GM21515 (cell line): Measurements from ENCODE around the gene CLK2.
"Not testable (repeated sequence)": the region's sequence is repeated elsewhere in the genome, so short reads cannot be mapped to it uniquely, and the experiment has no call there.

Experiments used
- ATAC-seq: cut with Tn5 transposase; IDR thresholded peaks from one replicate; pipeline ENCODE4 v1.9.1; 2021; ENCODE audit not compliant: unreplicated experiment

CLK2 gene

DNA sequence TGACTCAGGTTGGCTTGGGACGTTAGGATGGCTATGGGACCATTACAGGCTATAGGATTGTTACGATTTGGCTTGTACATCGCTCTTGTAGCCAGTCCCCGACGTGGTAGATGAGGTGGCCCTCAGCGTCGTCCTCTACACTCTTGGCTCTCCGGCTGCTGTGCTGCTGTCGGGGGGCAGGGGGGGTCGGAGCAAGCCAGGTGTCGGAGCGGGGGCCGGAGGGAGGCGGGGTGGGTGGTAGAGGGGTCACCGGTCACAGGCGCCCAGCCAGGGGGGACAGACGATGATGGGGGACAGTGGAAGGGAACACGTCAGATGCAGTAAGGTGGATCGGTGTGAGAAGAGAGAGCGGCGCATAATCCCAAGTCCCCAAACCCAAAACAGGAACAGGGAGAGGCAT is 4.7 kb downstream of the CLK2 start:
- ATAC-seq, result no peak

DNA sequence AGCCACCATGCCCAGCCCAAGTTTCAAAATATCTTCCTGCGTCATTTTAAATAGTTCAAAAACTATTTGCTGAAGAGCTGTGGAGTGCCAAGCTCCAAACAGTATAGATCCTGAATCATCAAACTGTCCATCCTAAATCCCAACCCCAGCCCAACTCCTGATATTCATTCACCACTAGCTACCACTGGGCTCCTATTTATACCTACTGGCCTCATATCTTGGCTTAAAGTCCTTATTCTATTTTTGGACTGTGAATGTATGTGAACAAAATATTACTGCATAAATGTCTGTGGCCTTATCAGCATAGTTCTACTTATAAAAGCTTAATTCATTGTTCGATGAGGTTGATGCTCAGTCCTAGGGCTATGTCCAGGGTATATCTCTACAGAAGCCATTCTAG is 5.9 kb downstream of the CLK2 start:
- ATAC-seq, result no peak

DNA sequence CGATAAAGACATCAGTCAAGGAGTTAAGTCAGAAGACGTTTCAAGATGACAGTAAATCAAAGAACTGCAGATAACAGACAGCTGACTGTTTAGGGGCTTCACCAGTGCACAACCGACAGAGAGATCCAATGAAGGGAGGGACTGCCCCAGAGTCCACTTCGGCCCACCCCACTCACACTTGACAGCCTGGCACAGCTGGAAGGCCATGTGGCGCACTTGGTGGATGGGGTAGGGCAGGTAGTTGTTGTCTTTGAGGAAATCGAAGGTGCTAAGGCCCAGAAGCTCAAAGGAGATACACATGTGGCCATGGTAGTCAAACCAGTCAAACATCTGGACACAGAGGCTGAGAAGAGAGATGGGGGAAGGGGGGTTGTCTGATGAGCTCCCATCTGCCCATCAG is 6.8 kb downstream of the CLK2 start:
- ATAC-seq, result no peak

- no peak for ATAC-seq
Measured at GRCh38 chr1:155263067-155263466, 10.2 kb downstream of the CLK2 start.

GRCh38 chr1:155261852-155262673 is 11.2 kb downstream of the CLK2 start, which contains the start of gene SCAMP3:
Gene SCAMP3 (minus strand): TSS chr1:155262360. CDS start chr1:155262151, 209 bp downstream.
- ATAC-seq, result peak; percentile 84

- no peak for ATAC-seq
Measured at GRCh38 chr1:155261493-155261851, 11.8 kb downstream of the CLK2 start.

GRCh38 chr1:155260276-155260675 is 13.0 kb downstream of the CLK2 start:
- no peak for ATAC-seq

GRCh38 chr1:155256058-155256852 is 17.0 kb downstream of the CLK2 start:
- ATAC-seq, result no peak

- ATAC-seq, result peak; percentile 41
Measured at GRCh38 chr1:155255243-155256007, 17.9 kb downstream of the CLK2 start, which contains the start of gene ENTREP3. Gene ENTREP3 (minus strand): TSS chr1:155255483. CDS start chr1:155254877, 606 bp downstream.

DNA sequence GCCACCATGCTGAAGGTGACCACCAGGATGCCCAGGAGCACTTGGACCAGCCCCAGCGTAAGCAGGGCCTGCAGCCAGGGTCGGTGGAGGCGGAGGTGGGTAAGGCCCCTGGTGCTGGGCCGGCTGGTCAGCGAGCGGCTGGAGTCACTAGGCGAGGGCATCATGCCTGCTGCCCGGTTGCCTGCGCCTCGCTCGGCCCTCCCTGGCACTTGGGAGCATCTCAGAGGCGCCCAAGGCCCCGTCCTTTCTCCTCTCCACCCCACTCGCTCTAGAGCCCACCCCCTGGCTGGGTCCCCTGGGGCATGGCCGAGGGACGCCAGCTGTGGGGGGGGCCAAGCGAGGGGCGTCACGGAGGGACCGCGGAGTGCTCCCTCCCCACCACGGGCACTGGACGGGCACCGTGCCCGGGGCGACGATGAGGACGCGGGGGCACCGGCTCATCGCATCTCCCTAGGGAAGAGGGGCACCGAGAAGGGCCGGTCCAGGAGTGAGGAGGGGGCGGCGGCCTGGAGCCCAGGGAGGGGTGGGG is 18.5 kb downstream of the CLK2 start:
- no peak for ATAC-seq

DNA sequence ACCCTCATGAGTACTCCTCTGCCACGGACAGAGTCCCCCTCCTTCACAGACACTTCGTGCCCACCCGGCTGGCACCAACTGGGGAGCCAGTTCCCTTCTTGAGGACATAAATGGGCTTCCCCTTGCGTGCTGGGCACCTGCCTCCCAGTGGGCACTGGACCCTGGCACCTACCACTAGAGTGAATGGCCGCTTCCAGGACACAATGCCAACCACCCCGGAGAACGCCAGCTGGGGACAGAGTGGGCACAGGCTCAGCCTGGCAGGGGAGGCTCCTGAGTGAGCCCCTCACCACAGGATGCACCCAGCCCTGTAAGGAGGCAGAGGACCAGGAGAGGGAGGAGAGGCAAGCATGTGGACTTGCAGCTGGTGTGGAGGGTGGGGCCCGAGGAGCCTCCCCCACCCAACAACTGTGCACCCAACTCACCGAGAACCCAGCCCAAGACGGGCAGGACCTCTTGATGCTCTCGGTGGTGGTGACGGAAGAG is 19.0 kb downstream of the CLK2 start:
- no peak for ATAC-seq

DNA sequence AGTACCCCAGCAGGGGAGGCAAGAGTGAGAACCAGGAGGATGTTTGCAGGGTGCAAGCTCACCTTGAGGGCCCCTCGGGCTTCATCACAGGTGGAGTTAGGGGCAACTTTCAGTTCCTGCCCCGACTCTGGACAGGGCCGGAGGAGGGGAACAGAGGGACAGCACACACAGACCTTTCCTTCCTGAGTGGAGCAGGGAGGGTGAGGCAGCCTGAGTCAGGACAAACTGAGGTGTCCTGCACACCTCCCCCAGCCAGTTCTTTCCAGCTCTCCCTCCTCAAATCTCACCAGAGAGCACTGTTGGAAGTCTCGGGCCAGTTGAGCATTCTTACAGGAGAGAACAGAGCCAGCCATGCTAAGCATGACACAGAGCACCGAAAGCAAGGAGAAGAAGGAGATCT is 19.5 kb downstream of the CLK2 start:
- ATAC-seq, result no peak

- no peak for ATAC-seq
Measured at GRCh38 chr1:155253208-155253607, 20.1 kb downstream of the CLK2 start.

DNA sequence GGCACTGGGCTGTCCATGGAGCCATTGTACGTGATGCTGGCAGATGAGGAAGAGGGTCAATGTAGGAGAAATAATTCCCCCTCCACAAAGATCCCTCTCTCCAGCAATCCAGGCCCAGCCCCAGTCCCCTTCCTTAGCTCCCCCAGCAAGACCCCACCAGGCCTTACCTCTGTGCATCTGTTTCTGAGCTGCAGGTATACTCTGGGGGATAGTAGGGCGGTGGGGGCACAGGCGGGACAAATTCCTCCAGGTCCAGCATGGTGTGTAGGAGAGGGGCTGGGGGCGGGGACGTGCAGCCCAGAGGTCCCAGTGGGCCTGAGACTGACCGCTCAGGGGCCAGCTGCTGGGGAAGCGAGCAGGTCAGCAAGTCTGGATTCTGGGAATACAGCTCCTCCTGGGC is 21.7 kb downstream of the CLK2 start:
- no peak for ATAC-seq

DNA sequence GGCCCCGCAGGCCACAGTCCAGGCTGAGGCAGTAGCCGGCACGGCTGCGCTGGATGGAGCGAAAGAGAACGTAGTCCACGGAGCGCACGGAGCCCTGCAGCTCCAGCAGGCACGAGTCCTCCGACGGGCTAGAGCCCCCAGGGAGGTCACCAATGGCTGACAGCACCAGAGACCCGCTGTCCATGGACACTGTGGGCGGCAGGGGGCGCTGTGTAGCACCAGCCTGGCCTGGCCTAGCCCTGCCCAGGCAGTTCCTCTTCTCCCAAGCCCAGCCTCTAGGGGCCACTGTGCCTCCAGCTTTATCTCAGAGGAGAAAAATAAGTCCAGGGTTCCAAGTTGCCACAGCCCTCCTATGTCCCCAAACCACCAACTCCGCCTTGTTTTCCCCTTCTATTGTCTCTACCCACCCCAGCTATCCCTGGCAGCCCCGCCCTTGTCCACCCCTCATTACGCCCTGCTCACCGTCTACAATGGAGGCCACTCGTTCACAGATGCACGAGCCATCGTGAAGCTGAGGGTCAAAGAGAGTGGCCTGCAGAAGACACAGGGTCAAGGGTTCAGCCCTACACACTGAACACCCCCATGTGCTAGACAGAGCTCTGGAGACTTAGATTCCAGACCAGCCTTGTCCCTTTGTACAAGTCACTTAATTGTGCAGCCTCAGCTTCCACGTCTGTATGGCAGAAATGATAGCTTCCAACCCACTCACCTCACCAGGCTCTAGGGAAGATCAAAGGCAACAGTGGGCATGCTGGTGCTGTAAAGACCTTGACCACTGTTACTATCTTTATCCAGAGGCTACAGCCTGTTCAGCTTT is 22.5 kb downstream of the CLK2 start:
- ATAC-seq, result peak; percentile 63

DNA sequence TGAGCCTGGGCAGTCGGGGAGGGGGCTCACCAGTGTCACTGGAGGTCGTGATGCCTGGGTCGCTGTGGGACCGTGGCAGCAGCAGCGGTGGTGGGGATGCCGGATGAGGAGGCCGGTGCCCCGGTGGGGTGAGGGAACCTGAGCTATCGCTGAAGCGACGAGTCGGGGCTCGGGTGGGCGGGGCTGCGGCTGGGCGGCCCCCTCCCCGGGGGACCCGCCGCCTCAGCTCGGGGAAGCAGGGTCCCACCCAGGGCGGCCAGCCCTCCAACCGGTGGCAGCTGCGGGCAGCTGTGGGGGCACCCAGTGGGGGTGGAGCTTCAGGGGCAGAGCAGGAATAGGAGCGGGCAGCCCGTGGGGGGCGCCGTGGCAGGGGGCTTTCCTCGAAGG is 23.1 kb downstream of the CLK2 start:
- ATAC-seq, result peak; percentile 8

DNA sequence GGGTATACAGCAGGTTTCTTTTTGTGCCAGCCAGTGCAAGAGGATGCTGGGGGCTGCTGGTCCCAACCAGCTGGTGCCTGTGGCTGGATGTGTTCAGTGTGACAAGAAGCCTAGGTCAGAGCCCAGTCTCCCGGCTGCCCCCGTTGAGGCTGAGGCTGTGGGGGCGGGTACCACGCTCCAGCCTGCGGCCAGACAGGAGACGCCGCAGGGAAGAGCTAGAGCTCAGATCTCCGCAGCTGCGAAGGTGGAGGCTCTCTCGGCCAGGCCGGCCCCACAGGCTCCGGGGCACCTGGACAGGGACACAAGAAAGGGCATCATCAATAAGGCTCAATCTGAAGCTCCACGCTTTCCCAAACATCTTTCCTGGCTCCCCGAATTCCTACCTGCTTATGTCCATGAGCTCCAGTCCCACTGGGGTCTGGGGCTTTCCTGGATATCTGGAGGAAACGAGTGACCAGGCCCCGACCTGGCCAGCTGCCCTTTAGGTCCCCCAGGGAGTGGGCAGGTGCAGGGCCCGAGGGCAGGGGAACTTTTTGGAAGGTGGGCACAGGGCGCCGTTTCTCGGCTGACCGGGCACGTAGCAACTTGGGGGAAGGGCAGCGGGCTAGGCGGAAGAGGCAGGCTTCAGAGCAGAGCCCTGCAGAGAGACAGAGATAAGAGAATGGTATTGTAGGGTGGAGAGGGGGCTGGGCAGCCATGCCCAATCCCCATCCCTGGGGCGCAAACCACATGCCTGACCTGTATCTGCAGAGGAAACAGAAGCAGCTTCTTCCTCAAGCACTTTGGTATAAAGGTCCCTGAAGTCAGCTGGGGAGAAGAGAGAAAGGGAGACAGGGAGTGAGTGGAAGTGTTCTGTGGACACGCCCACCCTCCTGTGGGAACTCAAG is 25.4 kb downstream of the CLK2 start:
- no peak for ATAC-seq

DNA sequence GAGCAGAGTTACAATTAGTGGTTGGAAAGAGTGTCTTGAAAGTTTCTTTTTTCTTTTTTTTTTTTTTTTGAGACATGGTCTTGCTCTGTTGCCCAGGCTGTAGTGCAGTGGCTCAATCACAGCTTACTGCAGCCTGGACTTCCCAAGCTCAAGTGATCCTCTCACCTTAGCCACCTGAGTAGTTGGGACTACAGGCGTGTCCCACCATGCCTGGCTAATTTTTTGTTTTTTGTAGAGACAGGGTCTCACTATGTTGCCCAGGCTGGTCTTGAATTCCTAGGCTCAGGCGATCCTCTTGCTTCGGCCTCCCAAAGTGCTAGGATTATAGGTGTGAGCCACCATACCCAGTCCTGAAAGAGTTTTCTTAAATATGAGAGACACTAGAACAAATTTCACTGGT is 26.5 kb downstream of the CLK2 start:
- not testable (repeated sequence) for ATAC-seq

DNA sequence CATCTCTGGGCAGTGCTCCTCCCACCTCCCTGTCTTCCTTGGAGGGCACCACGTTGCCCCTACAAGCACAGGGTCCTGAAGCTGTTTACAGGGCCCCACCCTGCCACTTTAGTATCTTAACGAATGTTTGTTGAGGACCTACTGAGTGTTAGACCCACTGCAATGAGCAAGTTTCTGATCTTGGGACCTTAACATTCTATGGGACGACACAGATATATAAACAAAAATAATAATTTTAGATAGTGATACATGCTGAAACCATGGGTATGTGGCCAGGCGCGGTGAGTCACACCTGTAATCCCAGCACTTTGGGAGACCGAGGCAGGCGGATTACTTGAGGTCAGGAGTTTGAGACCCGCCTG is 28.2 kb downstream of the CLK2 start:
- ATAC-seq, result peak; percentile 8
